Esophagus squamous epithelium (tissue), 4 donors: Measurements from ENCODE around the gene MUC5AC.

ENCODE experiments used
- POLR2A ChIP-seq, 4 donors: fragments of 450-650 bp; IDR thresholded peaks; one replicate each; pipeline ENCODE4 v1.6.1; 2017; ENCODE audit warnings: antibody characterized with exemption in 4 of 4, mild to moderate bottlenecking in 4 of 4, moderate library complexity in 3 of 4
- TF ChIP-seq, protein P1 (sequence below), 6 experiments: fragments of 450-650 bp in 4 of 6; fragments of 200-600 bp in 2 of 6; sonication (generic) in 2 of 6; IDR thresholded peaks; one replicate each; pipeline ENCODE4 v1.5.1; 2016 to 2019; ENCODE audit warnings: antibody characterized with exemption in 6 of 6, mild to moderate bottlenecking in 4 of 6, moderate library complexity in 4 of 6

GRCh38 chr11:1118755-1119603 lies 38.8 kb upstream of the MUC5AC start:
- no peak for TF ChIP-seq POLR2A (IDR thresholded peaks at IDR 0.05)
- TF ChIP-seq, protein P1, sequence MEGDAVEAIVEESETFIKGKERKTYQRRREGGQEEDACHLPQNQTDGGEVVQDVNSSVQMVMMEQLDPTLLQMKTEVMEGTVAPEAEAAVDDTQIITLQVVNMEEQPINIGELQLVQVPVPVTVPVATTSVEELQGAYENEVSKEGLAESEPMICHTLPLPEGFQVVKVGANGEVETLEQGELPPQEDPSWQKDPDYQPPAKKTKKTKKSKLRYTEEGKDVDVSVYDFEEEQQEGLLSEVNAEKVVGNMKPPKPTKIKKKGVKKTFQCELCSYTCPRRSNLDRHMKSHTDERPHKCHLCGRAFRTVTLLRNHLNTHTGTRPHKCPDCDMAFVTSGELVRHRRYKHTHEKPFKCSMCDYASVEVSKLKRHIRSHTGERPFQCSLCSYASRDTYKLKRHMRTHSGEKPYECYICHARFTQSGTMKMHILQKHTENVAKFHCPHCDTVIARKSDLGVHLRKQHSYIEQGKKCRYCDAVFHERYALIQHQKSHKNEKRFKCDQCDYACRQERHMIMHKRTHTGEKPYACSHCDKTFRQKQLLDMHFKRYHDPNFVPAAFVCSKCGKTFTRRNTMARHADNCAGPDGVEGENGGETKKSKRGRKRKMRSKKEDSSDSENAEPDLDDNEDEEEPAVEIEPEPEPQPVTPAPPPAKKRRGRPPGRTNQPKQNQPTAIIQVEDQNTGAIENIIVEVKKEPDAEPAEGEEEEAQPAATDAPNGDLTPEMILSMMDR (IDR thresholded peaks at IDR 0.05): no peak
